GM18867 (cell line): ENCODE measurements around the gene GBE1.
"Not testable (repeated sequence)": the region's sequence is repeated elsewhere in the genome, so short reads cannot be mapped to it uniquely, and the experiment has no call there.

Experiments
- ATAC-seq: cut with Tn5 transposase; IDR thresholded peaks from one replicate; pipeline ENCODE4 v1.9.1; 2021; ENCODE audit warnings: mild to moderate bottlenecking, moderate library complexity; ENCODE audit not compliant: unreplicated experiment

The GBE1 gene

DNA sequence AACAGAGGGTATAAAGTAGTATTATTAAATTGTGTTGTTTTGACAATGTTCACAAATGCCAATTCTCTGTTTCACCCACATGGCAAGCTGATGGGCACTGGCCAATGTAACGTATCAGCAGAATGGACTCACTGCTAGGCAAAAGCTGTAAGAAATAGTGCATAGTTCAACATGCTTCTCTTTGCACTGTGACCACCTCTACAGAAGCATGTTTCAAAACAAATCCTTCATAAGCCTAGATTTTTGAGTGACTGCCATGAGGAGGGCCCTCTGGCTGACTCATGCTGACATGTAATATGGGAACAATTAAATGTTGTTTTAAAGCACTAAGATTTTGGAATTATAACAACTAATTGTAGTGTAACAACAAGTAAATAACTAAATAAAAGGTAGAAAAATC is 3.2 kb downstream of the GBE1 start:
- ATAC-seq = no peak

DNA sequence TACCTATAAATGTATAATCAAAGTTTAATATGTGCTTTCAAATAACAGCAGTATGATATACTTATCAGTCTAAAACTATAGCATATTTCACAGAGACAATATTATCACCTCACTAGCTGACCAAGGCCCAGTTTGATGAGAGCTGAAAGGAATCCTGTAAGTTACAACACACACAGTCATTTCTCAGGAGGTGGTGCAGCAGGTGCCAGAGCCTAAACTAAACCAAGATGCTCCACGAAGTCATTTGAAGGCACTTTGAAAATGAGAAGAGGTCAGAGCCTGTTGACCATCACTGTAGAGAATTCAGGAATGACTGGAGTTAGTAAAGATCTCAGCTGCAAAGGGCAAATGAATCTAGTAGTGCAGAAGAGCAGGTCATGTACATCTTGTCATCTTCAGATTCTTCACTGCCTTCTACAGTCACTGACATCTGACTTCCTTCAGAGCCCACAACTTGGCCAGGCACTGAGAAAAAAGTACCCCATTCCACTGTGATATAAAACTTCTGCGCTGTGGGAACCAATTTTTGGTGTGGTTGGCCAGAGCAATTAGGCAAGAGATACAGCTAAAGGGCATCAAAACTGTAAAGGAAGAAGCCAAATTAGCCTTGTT is 7.9 kb downstream of the GBE1 start:
- ATAC-seq = no peak

DNA sequence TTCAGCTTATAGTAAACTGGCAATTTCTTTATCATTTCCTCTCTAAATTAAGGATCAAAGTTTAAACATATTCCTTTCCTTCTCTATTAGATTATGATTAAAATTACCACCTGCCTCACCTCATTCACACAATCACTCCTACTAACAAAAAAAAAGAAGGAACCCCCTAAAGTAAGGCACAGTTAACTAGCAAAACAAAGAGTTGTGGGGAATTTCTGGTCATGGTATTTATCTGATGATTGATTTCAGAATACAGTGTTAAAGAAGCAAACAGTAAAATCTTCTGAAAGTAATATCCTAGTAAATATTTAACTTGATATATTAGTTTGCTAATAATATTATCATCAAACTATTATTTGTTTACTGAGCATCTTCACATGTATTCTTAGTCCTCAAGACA is 8.8 kb downstream of the GBE1 start:
- ATAC-seq = no peak

DNA sequence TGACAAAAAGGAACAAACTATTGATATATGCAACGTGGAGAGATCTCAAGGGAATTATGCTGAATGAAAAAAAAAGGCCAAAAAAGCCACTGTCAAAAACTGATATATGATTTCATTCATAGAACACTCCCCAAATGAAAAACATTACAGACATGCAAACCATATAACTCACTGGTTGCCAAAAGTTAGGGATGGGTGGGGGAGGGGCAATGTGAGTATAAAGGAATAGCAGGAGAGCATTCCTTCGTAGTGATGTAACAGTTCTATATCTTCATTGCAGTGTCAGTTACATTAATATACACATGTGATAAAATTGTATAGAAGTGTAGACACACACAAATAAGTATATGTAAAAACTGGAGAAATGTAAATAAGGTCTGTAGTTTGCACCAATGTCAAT is 12.2 kb downstream of the GBE1 start:
- no peak for ATAC-seq

DNA sequence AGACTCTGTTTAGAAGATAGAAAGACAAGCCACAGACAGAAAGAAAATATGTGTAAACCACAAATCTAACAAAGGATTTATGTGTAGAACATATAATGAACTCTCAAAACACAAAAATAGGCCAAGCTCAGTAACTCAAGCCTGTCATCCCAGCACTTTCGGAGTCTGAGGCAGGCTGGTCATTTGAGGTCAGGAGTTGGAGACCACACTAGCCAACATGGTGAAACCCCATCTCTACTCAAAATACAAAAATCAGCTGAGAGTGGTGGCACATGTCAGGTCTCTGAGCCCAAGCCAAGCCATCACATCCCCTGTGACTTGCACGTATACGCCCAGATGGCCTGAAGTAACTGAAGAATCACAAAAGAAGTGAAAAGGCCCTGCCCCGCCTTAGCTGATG is 14.2 kb downstream of the GBE1 start:
- ATAC-seq = not testable (repeated sequence)

DNA sequence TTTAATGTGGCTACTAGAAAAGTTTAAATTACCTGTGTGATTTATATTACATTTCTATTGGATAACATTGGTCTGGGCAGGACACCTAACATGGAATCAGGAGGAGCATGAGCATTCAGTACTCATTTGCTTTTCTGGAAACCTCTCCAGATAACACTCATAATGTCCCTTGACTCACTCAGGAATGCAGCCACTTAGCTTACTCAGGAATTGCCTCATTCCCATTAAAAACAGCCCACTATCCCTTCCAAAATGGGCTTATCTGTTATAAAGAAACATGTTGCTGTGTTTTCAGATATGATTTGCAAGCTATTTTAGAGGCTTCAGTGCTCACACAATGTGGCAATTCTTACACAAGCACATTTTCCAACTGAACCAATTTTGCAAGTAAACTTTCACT is 17.1 kb downstream of the GBE1 start:
- ATAC-seq = no peak

DNA sequence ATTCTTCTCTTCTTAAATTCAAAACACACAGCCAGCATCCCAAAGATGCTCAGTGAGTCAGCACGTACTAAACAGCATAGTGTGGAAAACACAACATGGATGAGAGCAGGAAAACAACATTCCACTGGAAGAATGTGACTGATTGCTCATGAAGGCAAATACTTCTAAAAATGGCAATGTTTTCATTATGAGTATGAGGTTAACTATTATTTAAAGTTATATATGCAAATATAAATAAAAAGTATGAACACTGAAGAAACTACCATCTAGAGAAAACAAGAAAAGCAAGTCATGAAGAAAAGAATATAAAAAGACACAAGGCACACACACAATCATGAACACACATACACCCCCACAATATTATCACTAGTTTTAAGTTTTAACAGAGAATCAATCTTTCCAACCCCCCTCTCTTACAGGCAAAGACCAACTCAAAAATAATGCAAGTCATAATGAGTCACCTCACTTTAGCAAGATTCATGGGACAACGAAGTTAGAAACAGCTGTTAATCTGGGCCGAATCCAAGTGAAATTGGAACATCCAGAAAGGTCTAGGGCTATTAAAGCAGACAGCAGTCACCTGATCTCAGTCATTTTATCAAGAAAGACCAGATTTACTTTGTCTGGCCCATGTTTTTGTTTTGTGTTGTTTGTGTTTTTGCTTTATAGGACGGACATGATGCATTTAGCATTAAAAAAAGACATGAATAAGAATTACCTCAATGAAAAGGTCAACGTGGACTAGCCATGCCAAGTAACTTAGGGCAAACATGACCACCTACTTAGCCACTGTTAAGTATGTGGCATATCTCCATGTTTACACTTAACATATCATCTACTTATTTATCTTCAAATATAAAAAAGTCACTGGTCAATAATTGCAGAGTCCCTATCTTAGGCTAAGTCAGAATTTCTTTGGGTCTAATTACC is 18.1 kb downstream of the GBE1 start:
- ATAC-seq = no peak

DNA sequence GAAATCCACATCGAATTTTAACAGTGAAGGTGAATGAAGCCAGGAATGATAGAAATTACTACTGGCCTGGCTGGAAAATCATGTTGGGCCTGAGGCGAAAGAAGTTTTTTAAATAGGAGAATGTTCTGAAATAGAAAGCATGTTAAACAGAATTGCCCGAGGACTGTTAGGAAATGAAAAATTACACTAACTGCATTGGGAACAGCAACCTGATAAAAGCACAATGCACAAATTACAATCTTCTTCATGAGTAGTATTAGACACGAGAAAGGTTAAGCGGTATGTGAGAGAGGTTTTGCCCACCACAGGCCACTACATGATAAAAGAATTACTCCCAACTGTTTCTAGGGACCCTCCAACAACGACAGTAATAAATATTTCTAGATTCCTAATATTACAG is 18.9 kb downstream of the GBE1 start:
- no peak for ATAC-seq

DNA sequence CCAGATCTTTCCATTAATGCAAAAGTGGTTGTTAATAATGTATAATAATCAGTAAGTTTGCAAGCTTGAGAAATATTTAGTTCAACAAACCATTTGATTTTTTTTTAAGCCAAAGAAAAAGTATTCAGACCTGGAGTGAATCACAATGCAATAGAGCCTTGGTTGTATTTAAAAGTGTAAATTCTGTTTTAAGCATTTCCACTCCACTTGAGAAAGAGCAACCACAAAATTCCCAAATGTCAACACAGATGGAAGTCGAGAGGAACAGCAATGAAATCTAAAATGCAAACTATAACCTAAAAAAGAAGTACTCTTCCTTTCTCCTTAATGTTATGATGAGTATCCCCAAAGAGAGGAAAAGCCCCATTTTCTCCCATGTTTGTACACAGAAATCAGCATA is 20.2 kb downstream of the GBE1 start:
- ATAC-seq = no peak

DNA sequence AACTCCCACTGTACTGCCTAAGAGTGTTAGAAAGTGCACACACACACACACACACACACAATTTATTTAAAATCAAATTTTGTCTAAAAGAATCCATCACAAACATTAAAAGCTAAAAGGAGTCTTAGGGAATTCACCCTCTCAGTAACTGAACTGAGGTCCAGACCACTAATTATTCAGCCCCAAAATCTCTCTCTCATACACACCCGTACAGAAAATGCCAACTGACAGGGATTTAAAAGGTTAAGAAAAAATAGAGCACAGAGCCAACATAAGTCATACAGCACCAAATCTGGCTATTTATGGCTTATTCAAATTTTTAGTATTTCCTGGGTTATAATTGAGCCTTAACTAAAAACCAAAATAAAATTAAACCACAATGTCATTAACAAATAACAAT is 20.7 kb downstream of the GBE1 start:
- no peak for ATAC-seq

DNA sequence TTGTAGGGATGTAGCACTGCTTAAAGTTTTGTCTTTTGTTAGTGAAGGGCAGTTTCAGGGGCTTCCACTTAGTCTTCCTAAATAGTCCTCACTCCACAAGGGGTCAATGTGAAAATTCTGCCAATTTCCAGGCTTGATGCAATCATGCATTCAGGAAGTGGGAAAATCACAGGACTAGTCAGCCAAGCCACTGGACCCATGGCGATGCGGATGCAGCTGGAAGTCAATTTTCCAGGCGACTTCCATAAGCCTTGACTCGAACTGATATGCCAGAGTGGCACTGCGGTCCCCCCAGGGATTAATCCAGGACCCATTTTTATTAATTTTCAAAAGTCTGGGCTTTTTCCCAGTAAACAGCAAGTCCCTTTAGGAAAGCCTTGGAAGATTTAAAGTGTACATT is 26.1 kb downstream of the GBE1 start:
- no peak for ATAC-seq

DNA sequence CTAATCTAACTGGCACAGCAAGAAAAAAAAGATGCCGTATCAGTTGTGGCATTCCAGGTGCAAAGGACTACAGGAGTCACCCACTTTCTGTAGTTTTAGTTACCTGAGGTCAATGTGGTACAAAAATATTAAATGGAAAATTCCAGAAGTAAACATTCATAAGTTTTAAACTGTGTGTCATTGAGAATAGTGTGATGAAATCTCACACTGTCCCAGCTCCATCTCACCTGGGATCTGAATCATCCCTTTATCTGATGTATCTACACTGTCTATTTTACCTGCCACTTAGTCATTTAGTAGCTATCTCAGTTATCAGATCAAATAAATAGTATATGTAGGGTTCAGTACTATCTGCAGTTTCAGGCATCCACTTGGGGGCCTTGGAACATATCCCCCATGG is 26.7 kb downstream of the GBE1 start:
- no peak for ATAC-seq

DNA sequence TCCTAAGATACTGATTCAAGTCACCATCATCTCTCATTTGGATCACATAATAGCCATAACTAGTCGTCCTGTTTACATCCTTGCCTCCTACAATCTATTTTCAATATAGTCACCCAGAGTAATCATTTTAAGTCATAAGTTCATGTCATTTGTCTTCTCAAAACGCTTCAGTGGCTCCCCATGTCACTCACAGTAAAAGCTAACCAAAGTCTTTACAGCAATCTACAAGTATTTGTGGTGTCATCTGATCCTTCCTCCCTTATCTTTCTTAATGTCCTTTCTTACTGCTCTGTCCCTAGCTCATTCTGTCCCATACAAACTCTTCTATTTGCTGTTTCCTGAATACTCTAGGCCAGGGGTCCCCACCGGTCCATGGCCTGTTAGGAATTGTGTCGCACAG is 28.8 kb downstream of the GBE1 start:
- ATAC-seq = no peak

DNA sequence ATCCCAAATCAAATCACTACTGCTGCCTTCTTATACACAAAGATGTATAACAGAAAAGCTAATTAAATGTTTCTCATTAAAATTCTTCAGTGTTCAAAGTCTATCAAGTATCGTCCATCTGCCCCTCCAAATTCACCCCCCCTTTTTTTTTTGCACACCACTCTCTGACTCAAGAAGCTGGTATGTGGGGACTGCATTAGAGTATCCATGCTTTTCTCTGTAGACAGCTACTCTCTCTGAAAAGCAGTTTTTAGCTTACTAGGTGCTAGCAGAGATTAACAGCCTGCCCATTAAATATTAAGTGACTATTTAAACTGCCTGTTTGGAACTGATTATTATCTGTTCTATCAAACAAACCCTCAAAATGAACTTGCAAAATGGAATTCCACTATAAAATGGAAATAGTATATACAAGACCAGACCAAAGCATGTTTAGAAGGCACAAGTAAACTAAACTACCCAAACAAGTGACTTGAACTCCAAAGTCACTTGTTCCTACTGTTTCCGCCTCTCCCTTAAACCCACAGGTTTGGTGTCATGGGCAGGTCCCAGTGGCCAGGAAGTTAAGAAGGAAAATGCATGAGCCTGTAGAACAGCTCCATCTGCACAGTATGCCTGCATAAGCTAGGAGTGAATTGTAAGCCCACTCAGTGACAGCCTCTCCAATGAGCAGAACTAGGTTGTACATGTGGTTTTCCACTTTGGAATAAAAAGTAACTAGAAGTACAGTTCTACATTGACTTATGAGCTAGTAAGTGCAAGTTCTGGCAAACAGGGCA is 32.5 kb downstream of the GBE1 start:
- no peak for ATAC-seq

DNA sequence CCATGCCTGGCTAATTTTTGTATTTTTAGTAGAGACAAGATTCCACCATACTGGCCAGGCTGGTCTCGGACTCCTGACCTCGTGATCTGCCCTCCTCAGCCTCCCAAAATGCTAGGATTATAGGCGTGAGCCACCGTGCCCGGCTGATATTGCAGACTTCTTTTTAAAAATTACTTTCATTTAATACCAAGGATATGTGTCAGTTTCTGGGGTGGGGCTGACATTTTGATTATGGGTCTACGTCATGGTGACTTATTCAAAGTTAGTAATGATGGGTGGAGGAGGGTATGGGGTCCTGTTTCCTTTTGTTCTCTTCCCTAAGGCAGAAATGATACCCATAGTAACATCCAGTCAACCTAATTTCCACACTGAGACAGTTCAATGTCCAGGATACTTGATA is 34.7 kb downstream of the GBE1 start:
- ATAC-seq = no peak

DNA sequence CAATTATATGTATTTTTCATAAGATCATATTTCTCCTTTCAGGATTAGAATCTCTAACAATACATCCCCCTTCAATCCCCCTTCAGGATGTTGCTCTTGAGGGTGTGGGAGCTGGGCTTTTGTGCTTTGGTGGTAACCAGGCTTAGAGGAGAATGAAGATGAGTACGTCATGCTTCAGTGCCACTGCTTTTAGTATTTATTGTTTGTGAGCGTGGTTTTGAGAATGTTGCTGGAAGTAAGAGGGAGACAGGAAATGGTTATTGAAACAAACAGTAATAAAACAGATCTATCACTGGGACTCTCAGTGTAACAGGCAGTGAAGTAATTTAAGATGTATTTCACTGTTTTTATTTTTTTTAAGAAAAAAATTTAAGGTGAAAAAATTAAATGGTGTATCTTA is 35.3 kb downstream of the GBE1 start:
- no peak for ATAC-seq

DNA sequence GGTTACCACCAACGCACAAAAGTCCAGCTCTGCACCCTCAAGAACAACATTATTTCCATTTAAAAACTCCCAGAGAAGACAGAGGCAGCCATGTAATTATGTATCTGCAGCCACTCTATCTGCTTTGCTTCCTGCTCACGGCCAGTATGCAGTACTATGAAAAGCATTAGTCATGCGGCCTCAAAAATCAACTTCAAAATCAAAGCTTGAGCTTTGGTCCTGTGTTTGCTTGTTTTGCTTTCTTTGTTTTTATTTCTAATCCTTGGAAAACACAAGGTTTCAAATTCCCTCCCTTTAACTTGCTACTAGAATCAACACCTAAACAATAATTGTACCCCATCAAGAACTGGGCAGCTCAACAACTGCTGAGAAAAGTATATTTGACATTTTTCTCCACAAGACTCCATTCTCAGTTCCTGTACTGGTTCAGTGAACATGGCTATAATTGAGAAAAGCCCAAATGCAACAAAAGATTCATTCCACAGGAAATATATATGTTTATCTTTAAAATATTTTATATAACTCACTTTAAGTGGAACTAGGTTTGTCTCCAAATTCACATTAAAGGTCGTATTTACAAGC is 37.6 kb downstream of the GBE1 start:
- ATAC-seq = no peak

DNA sequence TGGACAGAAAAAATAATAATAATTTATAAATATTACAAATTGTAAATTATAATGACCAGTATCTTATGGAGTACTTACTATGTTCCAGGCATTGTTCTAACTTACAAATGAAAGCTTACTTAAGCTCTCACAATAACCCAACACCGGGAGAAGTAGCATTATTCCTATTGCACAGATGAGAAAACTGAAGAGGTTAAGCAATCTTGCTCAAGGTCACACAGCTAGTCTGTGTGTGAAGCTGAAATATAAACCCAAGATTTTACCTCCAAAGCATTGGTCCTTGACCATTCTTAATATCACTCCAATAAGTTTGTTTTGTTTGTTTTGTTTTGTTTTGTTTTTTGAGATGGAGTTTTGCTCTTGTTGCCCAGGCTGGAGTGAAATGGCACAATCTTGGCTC is 43.1 kb downstream of the GBE1 start:
- ATAC-seq = no peak

DNA sequence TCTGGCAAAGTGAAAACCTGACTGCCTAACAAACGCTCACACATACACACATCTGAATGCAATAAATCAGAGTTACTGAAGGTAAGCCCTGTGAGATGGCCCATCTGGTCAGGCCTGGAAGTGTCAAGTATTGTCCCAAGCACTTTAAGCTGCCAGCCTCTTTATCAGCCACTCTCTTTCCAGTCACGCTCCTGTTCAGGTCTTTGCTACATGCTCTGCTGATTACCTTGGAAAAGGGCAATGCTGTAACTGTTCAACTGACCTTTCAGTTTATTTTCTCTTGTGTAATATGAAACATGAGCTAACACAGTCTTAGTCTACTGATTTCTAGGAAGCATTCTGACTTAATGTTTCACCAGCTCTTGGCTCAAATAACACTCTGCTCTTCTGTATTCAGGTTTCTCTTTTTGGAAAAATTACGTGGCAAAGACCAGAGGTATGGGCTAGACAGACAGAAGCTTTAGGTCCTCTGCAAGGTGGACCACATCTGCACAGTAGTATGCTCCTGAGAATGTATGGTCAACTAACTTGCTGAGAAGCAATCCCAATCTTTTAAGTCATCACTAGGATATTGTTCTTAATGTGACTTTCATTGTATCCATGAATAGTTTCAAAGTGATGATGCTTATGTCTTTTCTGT is 44.5 kb downstream of the GBE1 start:
- ATAC-seq = no peak

DNA sequence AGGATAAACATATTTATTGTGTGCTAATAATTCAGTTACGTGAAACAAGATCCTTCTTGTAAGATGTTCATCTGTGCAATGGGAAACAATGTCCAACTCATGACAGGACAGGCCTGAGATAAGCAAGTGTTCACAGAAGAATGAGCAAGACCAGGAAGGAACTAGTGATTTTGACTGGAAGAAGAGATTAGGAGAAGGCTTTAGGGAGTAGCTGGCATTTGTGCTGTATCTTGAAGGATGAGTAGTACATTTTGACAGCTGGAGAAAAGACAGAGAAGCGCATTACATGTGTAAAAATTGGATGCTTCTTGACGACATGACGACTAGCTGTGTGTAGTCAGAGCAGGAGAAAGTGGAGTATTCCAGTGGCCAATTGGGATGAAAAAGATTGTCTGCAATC is 48.4 kb downstream of the GBE1 start:
- no peak for ATAC-seq

DNA sequence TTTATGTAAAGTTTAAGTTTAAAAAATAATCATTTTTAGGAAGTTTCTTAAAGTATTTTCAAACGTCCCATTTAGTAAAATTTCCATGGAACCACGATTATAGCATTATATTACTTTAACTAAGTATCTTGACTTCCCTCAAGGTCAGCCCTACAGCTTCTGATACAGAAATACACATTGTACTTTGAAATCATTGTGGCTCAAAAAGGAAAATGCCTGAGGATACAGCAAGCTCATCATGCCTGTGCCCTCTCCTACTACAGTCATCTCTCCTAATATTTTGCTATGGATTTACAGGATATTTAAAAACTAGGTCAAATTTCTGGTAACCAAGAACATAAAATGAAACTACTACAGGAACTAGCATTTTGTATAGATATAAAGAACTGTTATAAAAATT is 51.8 kb downstream of the GBE1 start:
- ATAC-seq = no peak
